HG03378 (cell line): ENCODE measurements around the gene AFG1L.

ENCODE experiments used
- ATAC-seq: cut with Tn5 transposase; IDR thresholded peaks from one replicate; pipeline ENCODE4 v1.9.1; 2021; ENCODE audit warnings: mild to moderate bottlenecking, moderate library complexity; ENCODE audit not compliant: unreplicated experiment

AFG1L gene

DNA sequence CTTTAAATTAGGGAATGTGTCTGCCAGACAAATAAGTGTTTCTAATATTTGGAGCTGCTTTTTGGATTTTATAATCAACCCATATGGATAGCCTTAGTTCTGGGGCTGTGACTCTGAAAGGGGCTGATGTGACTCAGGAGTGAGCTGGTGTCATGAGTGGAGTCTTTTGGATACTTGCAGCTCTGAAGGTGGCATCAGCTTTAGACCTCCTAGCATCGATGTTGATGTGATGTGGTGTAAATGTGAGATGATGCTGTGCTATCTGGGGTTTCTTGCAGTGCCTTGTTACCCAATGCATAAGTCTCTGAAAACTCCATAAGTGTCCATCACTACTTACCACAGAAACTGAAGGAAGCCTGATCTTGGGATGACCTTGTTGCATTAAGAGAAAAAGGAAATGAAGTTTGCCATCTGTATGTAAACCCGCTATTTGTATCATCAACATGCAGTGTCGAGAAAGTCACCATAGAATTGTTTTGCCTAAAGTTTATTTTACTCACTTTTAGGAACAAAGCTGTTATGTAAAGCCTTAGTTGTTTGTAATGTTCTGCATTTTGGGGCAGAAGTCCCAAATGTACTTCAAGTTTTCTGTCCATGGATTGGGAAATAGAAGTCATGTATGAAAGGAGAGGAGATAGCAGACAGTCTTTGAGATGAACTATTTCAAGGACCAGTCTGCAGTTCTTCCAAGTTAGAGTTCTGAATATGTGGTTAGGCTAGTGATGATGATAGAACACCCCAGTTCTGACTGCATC lies 273.9 kb downstream of the AFG1L start:
- ATAC-seq, result no peak

DNA sequence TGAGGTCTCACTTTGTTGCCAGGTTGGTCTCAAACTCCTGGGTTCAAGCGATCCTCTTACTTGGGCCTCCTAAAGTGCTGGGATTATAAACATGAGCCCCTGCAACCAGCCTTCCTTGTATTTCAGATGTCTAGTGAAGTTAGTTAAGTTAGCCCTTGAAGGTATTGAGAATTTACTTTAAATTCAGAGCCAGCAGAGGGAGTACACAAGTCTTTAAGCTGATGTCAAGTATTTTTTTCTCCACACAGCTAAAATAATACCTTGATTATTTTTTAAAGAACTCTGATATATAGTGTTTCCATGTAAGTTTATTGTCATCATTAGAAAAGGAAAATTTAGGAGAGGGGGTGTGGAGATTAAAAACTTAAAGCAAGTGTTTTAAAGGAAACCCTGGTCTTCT lies 275.7 kb downstream of the AFG1L start:
- ATAC-seq, result no peak

GRCh38 chr6:108574457-108575141 lies 279.7 kb downstream of the AFG1L start:
- ATAC-seq, result no peak
